ENCODE results near the gene ZBTB25.

GRCh38 chr14:64508215-64508776 is 4.7 kb upstream of the ZBTB25 start:
- TF ChIP-seq TAF1 (IDR thresholded peaks at IDR 0.05; ENCODE audit: borderline replicate concordance, low read depth, low read length) (no peak), POLR2A (IDR thresholded peaks at IDR 0.05; ENCODE audit: low read depth, low read length) (no peak), POLR2AphosphoS5 (IDR thresholded peaks at IDR 0.05; ENCODE audit: low read depth, low read length) (no peak)
